HCT116 (cell line): ENCODE data around the gene FAM98A. TPM values are rescaled to one million over a fixed set of nuclear protein-coding genes. Genes with fewer than 3 reads are reported as not detected.

Experiments
- ATAC-seq: fragments of 200-7000 bp; cut with Tn5 transposase; 2 replicates; pipeline ENCODE4 v1.9.1; 2020; ENCODE audit warnings: mild to moderate bottlenecking, moderate library complexity
- BruUV-seq: library from RNA; stranded (reverse); fragments of 400-500 nt; replicated peaks from 2 replicates; lab custom pipeline; 2021; lab: Mats Ljungman, UMichigan
- CTCF ChIA-PET: fragments of 300-600 bp; sonication (Branson Sonifier 250); formaldehyde crosslinking; loops from one replicate; lab custom pipeline; 2021; ENCODE audit warnings: antibody characterized with exemption; lab: Charles Lee
- POLR2A ChIA-PET: fragments of 300-600, 350-600 bp; sonication (Branson Sonifier 250); formaldehyde crosslinking; loops from one replicate; lab custom pipeline; 2021; ENCODE audit warnings: antibody characterized with exemption; lab: Charles Lee
- RAD21 ChIA-PET, 2 experiments: fragments of 300-600 bp; sonication (Branson Sonifier 250); formaldehyde crosslinking; loops; one replicate each; lab custom pipeline; 2023; ENCODE audit warnings: low total read pairs in 2 of 2; ENCODE audit not compliant: uncharacterized antibody in 2 of 2, unreplicated experiment in 2 of 2, low non-redundant PET in 1 of 2; lab: Charles Lee
- DNase-seq: peaks from one replicate; pipeline ENCODE4 v3.0.0-alpha.2; 2010; ENCODE audit warnings: low read depth, low spot score
- H2AFZ ChIP-seq: fragments of 200-600 bp; shearing (Covaris generic), sonication (generic); 2 replicates; pipeline ENCODE4 v1.6.1; 2017; ENCODE audit warnings: low read depth, mixed run types, mixed read lengths, antibody characterized with exemption, low read length; ENCODE audit not compliant: poor library complexity, severe bottlenecking
- H3K27ac ChIP-seq: 2 replicates; pipeline ENCODE4 v1.5.1; 2012; ENCODE audit warnings: low read depth, low read length
- H3K27me3 ChIP-seq: fragments of 200-600 bp; sonication (generic); 2 replicates; pipeline ENCODE4 v1.6.1; 2016; ENCODE audit warnings: mixed run types, low read length, mixed read lengths; ENCODE audit not compliant: insufficient read depth
- H3K36me3 ChIP-seq, 2 experiments: fragments of 200-500 bp in 1 of 2; fragments of 200-600 bp in 1 of 2; sonication (Bioruptor generic) in 1 of 2; sonication (generic) in 1 of 2; 2 replicates each; pipeline versions ENCODE4 v1.5.1 to v1.6.1; 2014 to 2016; ENCODE audit warnings: low read length in 2 of 2, inconsistent platforms in 1 of 2, mixed read lengths in 1 of 2, mixed run types in 1 of 2; ENCODE audit not compliant: insufficient read depth in 2 of 2, control insufficient read depth in 1 of 2
- H3K4me1 ChIP-seq, 2 experiments: fragments of 200-600 bp in 1 of 2; sonication (generic) in 1 of 2; 2 replicates each; pipeline versions ENCODE4 v1.5.1 to v1.6.1; 2012 to 2017; ENCODE audit warnings: low read length in 2 of 2, inconsistent platforms in 1 of 2, mild to moderate bottlenecking in 1 of 2, mixed read lengths in 1 of 2, mixed run types in 1 of 2, moderate library complexity in 1 of 2; ENCODE audit not compliant: insufficient read depth in 2 of 2, control insufficient read depth in 1 of 2
- H3K4me2 ChIP-seq: fragments of 200-600 bp; sonication (generic); 2 replicates; pipeline ENCODE4 v1.6.1; 2017; ENCODE audit warnings: mixed run types, low read length, mixed read lengths
- H3K4me3 ChIP-seq, 2 experiments: fragments of 200-600 bp in 1 of 2; sonication (generic) in 1 of 2; replicated peaks in 1 of 2; 2 replicates each; pipeline ENCODE4 v1.5.1; 2011 to 2016; ENCODE audit warnings: low read length in 2 of 2, control low read depth in 1 of 2, low read depth in 1 of 2, mild to moderate bottlenecking in 1 of 2, mixed read lengths in 1 of 2, mixed run types in 1 of 2
- H3K79me2 ChIP-seq: fragments of 200-600 bp; sonication (generic); 2 replicates; pipeline ENCODE4 v1.6.1; 2017; ENCODE audit warnings: mild to moderate bottlenecking, mixed run types, low read length, moderate library complexity, mixed read lengths; ENCODE audit not compliant: insufficient read depth
- H3K9ac ChIP-seq: fragments of 200-600 bp; sonication (generic); 2 replicates; pipeline ENCODE4 v1.6.1; 2016; ENCODE audit warnings: low read length, mixed read lengths
- H3K9me2 ChIP-seq: fragments of 200-600 bp; sonication (generic), shearing (Covaris generic); 2 replicates; pipeline ENCODE4 v1.6.1; 2017; ENCODE audit warnings: mixed run types, mild to moderate bottlenecking, moderate library complexity; ENCODE audit not compliant: insufficient read depth
- H3K9me3 ChIP-seq, 2 experiments: fragments of 200-500 bp in 1 of 2; fragments of 200-600 bp in 1 of 2; sonication (Bioruptor generic) in 1 of 2; sonication (generic) in 1 of 2; 2 replicates each; pipeline ENCODE4 v1.6.1; 2014 to 2017; ENCODE audit warnings: low read length in 2 of 2, mixed read lengths in 2 of 2, inconsistent platforms in 1 of 2, low read depth in 1 of 2, mild to moderate bottlenecking in 1 of 2, mixed run types in 1 of 2, moderate library complexity in 1 of 2; ENCODE audit not compliant: control insufficient read depth in 1 of 2, insufficient read depth in 1 of 2
- H4K20me1 ChIP-seq: fragments of 200-600 bp; sonication (generic), shearing (Covaris generic); 2 replicates; pipeline ENCODE4 v1.6.1; 2017; ENCODE audit warnings: mixed run types, mild to moderate bottlenecking, moderate library complexity; ENCODE audit not compliant: insufficient read depth
- ATF3 ChIP-seq: IDR thresholded peaks from 2 replicates; pipeline ENCODE4 v1.6.1; 2012
- EGR1 ChIP-seq: IDR thresholded peaks from 2 replicates; pipeline ENCODE4 v1.6.1; 2012; ENCODE audit warnings: low read depth
- EZH2 ChIP-seq: fragments of 200-600 bp; sonication (generic); IDR thresholded peaks from 2 replicates; pipeline ENCODE4 v1.6.1; 2017; ENCODE audit warnings: antibody characterized with exemption, mixed run types
- RAD21 ChIP-seq: IDR thresholded peaks from 2 replicates; pipeline ENCODE4 v1.6.1; 2012; ENCODE audit warnings: low read depth, mild to moderate bottlenecking
- SP1 ChIP-seq: IDR thresholded peaks from 2 replicates; pipeline ENCODE4 v1.6.1; 2012; ENCODE audit warnings: low read depth
- ZNF274 ChIP-seq: fragments of 200-500 bp; sonication (Bioruptor generic); IDR thresholded peaks from 2 replicates; pipeline ENCODE4 v1.6.1; 2014; ENCODE audit warnings: mild to moderate bottlenecking, low read depth, low read length, inconsistent platforms
- intact Hi-C: fragments of 100-400 bp; cut with micrococcal nuclease; formaldehyde crosslinking; loops from 2 replicates; pipeline ENCODE4 v1.10.0; 2022
- total RNA-seq: library from RNA; stranded (reverse); gene quantifications from one replicate; pipeline ENCODE4 v1.2.1, GENCODE V29; 2021; ENCODE audit not compliant: unreplicated experiment

The FAM98A gene
- total RNA-seq, 1 experiment from 2014 or later: 42.9 TPM

GRCh38 chr2:33570681-33571080 lies 28.4 kb downstream of the FAM98A start:
- Histone ChIP-seq H3K4me2 (no peak overlapping the region), H3K9me2 (no peaks in the 10 kb centered on the region)
- no peak for DNase-seq
- CTCF ChIA-PET: interaction anchor here (2.2 kb wide), 1 partner anchor 12 kb away, joined by 7 read pairs; no protein-coding TSS in a partner anchor
- TF ChIP-seq EGR1 (no peak), SP1 (no peak), ATF3 (no peak)
- TF ChIP-seq, all 23 proteins: peak for 0
- intact Hi-C loops: loop anchor here (5.0 kb wide), 1 partner anchor 538 kb away; no protein-coding TSS in a partner anchor
- Histone ChIP-seq H3K79me2 (no peaks in the 10 kb centered on the region), H2AFZ (no peak overlapping the region), H3K9me3 (no peaks in the 10 kb centered on the region), H3K4me3 (no peak overlapping the region), H3K4me1 (no peaks in the 10 kb centered on the region), H4K20me1 (no peaks in the 10 kb centered on the region), H3K9ac (no peak overlapping the region), H3K27ac (no peak overlapping the region), H3K36me3 (no peaks in the 10 kb centered on the region), H3K27me3 (no peaks in the 10 kb centered on the region)
- no TSS peak for BruUV-seq
- ChIA-PET RAD21 (no interaction called here), POLR2A (no interaction called here)
- ATAC-seq: no peak

- RAD21 ChIA-PET: no interaction called here
- H3K4me3 ChIP-seq: no peak overlapping the region
- no peaks in the 10 kb centered on the region for H3K79me2 ChIP-seq
- CTCF ChIA-PET: no interaction called here
- no peaks in the 10 kb centered on the region for H3K36me3 ChIP-seq
- intact Hi-C loops: no loop called here
- no peaks in the 10 kb centered on the region for H4K20me1 ChIP-seq
- H3K9me3 ChIP-seq: no peaks in the 10 kb centered on the region
- H3K4me1 ChIP-seq: no peaks in the 10 kb centered on the region
- POLR2A ChIA-PET: no interaction called here
- H3K27me3 ChIP-seq: no peaks in the 10 kb centered on the region
- H3K9ac ChIP-seq: no peak overlapping the region
- TF ChIP-seq ZNF274: no peak
- TF ChIP-seq SP1: no peak
- no peak for TF ChIP-seq RAD21
- no peak for TF ChIP-seq EZH2
- TF ChIP-seq, all 23 proteins: peak for 0
- BruUV-seq: no TSS peak
- Histone ChIP-seq H2AFZ (no peak overlapping the region), H3K4me2 (no peak overlapping the region), H3K27ac (no peak overlapping the region), H3K9me2 (no peaks in the 10 kb centered on the region)
- DNase-seq (no peak), ATAC-seq (no peak)
Measured at GRCh38 chr2:33561872-33562271, 37.2 kb downstream of the FAM98A start.
